Choroid plexus epithelial cell (primary cell): Measurements from ENCODE around the gene MYEF2.

Experiments
- DNase-seq: peaks from one replicate; pipeline ENCODE4 v3.0.0-alpha.2; 2010; ENCODE audit warnings: low read depth
- H3K4me3 ChIP-seq: 2 replicates; pipeline ENCODE4 v1.5.1; 2011; ENCODE audit warnings: low read depth, mild to moderate bottlenecking, control low read depth, low read length, moderate library complexity
- TF ChIP-seq, protein P1 (sequence below): conservative IDR thresholded peaks from 2 replicates; pipeline ENCODE4 v1.5.1; 2011; ENCODE audit warnings: low read depth, mild to moderate bottlenecking, control low read depth, inconsistent platforms, low read length, moderate library complexity

The MYEF2 gene

DNA sequence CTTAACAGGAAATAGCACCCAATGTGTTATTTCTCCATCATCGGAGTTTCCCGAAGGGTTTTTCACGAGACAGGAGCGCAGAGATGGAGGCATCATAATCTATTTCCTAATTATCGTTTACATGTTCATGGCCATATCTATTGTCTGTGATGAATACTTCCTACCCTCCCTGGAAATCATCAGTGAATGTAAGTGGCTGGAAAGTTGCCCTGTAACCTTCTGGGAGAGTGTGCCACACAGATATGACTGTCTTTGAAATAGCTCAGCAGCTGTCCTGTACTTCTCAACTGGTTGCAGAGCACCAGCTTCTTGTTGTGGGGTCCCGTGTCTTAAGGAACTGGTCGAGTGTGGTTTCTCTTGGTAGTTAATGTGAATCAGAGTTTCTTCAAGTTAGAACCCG, 56.2 kb downstream of the MYEF2 start:
- TF ChIP-seq, protein P1, sequence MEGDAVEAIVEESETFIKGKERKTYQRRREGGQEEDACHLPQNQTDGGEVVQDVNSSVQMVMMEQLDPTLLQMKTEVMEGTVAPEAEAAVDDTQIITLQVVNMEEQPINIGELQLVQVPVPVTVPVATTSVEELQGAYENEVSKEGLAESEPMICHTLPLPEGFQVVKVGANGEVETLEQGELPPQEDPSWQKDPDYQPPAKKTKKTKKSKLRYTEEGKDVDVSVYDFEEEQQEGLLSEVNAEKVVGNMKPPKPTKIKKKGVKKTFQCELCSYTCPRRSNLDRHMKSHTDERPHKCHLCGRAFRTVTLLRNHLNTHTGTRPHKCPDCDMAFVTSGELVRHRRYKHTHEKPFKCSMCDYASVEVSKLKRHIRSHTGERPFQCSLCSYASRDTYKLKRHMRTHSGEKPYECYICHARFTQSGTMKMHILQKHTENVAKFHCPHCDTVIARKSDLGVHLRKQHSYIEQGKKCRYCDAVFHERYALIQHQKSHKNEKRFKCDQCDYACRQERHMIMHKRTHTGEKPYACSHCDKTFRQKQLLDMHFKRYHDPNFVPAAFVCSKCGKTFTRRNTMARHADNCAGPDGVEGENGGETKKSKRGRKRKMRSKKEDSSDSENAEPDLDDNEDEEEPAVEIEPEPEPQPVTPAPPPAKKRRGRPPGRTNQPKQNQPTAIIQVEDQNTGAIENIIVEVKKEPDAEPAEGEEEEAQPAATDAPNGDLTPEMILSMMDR = no peak
- no peak overlapping the region for H3K4me3 ChIP-seq
- no peak for DNase-seq

DNA sequence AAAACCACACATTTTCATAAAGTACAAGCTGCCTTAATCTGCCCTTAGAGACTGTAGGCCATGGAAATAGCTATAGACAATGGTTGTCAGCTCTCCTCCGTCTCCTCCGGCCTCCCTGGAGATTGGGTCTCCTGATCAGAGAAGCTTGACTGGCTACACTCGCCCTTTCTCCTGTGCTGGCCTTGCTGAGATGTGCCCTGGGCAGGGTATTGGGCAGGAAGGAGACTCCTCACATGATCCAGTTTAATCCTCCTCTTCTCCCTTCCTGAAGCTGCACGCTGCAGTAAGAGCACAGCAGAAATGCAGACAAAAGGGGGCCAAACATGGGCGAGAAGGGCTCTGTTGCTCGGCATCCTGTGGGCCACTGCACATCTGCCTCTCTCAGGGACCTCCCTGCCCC, 57.4 kb downstream of the MYEF2 start, which contains the start of gene SLC24A5:
SLC24A5 (plus strand) TSS at position 246 of the 400 bp plus-strand sequence; CDS start at position 301, 55 bp downstream.
- TF ChIP-seq, protein P1 = no peak
- no peak within 1 kb of the TSS for H3K4me3 ChIP-seq
- DNase-seq = no peak

DNA sequence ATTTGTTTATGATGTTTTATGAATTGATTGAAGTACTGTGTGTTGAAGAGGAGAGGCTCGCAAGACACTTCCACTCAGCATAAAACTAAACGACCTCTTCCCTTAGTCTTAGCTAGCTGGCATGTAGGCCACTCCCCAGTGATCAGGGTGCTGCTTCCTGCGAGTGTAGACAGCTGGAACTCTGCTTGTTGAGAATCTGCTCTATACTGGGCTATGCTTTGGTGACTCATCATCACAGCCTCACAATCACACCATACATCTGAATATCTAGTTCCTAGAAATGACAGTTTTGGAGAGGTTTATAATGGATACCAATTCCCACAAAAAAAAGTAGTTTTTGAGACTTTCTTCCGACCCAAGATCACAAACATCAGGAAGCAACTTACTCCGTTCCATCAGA, 58.8 kb downstream of the MYEF2 start:
- no peak for DNase-seq
- TF ChIP-seq, protein P1 = no peak

DNA sequence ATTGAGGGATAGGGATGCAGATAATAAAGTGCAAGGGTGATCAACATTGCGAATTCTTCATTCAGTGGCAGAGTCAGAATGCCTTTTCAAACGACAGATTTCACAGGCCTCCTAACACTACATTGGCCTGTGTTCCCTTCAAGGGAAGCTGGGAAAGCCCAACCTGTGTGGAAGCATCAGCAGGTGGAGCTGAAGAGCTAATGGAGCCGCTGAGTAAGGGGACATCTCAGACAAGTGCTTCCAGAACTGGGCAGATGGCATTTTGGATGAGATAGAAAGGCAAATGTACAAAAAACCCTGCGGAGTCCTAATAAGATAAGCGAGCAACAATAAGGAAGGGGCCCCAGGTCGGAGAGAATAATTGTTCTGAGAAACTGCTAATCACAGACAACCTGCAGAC, 65.9 kb downstream of the MYEF2 start:
- TF ChIP-seq, protein P1 = peak; percentile 84
- H3K4me3 ChIP-seq = no peak overlapping the region
- peak; percentile 76 for DNase-seq

More for the DNA sequence above, 58.8 kb downstream of the MYEF2 start:
- no peak overlapping the region for H3K4me3 ChIP-seq

DNA sequence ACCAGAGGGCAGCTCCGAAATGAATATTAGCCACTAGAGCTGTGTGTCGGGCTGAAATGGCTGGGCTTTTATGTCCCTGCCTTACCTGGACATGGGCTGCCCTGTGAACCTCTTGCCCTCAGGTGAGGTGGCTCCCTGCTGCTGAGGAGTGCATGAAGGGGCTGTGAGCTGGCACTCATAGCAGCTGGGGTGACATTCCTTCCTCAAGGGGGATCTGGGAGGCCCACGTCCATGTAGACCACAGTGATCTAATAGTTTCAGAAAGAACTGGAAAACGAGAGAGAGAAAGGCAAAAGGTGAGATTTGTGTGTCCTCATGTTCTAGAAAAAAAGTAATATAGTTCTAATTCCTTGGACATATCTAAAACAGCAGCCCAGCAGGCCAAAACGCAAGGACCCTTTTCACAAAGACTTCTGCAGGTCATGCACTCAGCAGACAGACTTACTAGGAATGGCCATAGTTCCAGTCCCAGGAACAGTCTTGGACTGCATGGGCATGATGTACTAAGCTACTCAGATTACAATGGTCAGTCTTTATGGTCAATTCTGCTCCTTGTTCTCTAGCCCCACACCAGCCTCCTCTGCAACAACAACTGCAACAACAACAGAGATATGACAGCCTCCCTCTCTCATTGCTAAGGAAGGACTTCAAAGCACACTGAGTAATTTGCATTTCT, 68.1 kb downstream of the MYEF2 start:
- no peak for DNase-seq
- no peak overlapping the region for H3K4me3 ChIP-seq
- TF ChIP-seq, protein P1 = no peak

DNA sequence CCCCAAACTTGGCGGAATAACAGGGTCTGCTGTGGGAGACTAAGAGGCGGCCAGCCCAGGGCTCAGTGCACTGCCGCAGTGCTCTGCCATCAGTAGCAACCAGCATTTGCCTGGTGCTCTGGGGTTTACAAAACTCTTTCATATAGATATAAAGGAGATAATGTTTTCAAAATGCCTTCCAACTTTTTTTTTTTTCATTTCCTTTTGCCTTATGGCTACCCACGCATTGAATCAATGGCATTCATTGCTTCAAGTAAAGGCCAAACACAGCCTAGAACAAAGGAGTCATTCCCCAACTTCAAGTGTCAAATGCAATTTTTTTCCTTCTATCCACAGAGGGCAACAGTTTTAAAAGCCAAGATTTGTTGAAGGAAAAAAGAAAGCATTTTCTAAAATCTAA, 68.9 kb downstream of the MYEF2 start:
- TF ChIP-seq, protein P1 = no peak
- no peak for DNase-seq
- no peak overlapping the region for H3K4me3 ChIP-seq

DNA sequence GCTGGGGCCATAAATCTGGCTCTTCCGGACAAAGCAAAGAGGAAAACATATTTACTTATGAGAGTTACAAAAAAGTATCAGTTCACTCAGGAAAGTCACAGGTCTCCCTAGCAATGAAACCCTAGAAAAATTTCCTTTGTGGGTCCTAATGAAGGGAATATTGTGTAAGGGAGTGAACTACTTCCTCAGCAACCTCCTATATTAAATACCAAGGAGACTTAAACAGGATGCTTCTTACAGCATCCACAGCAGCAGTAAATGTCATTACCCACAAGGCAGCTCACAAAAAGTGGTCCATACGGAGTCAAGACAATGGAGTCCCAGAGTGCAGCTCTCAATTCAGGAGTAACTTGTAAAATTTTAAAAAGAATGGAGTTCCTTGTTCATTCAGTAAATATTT, 72.2 kb downstream of the MYEF2 start:
- DNase-seq = no peak
- H3K4me3 ChIP-seq = no peak overlapping the region
- TF ChIP-seq, protein P1 = no peak
